ENCODE measurements around the gene TTK. TPM values are rescaled to one million over a fixed set of nuclear protein-coding genes. Genes with fewer than 3 reads are reported as not detected.

Gene TTK
- total and polyA plus RNA-seq, 4 experiments from 2014 or later, result 0.24 to 0.87 (median 0.61) TPM; not detected in 1

GRCh38 chr6:79981652-79982051, 22.8 kb upstream of the TTK start:
- no peaks in the 10 kb centered on the region for H3K36me3 Mint-ChIP-seq
- H3K27me3 Mint-ChIP-seq, result peaks cover 3 to 6% of the 10 kb centered on the region in 2 donors
- ChIA-PET CTCF (ENCODE audit: partially characterized antibody) (interaction anchor here (0.8 to 5.1 kb wide), 6 partner anchors 20 to 113 kb away, joined by 3 to 38 read pairs (median 4); partner anchors contain the start of gene TTK), POLR2A (ENCODE audit: partially characterized antibody) (interaction anchor here (0.9 to 2.7 kb wide), 5 partner anchors 11 to 52 kb away, joined by 3 to 23 read pairs (median 14); partner anchors contain the start of gene TTK)
- Histone ChIP-seq H3K4me3 (ENCODE audit: low read length in 2 of 2) (no peak overlapping the region), H3K9me3 (ENCODE audit: control insufficient read depth in 1 of 2, low read length in 2 of 2) (no peaks in the 10 kb centered on the region), H3K4me1 (ENCODE audit: insufficient read depth, low read length) (peaks cover 25% of the 10 kb centered on the region), H3K36me3 (ENCODE audit: insufficient read depth, low read length) (no peaks in the 10 kb centered on the region), H3K27ac (ENCODE audit: low read depth, low read length) (peak overlapping the region; percentile 22), H3K27me3 (ENCODE audit: insufficient read depth, low read length) (no peaks in the 10 kb centered on the region)
- peaks cover 4 to 30% (median 14%) of the 10 kb centered on the region in 4 donors for H3K4me1 Mint-ChIP-seq
- no peaks in the 10 kb centered on the region for H3K9me3 Mint-ChIP-seq
- intact Hi-C loops (cut with micrococcal nuclease), result no loop called here
- H3K27ac Mint-ChIP-seq, result peak overlapping the region in 6 of 7 donors; percentile 7 to 77 (median 59)
- DNase-seq, result peak in 3 of 5 donors; percentile 24 to 32 (median 31)
- H3K4me3 Mint-ChIP-seq, result peak overlapping the region in 6 of 8 donors; percentile 3 to 47 (median 26)

- ChIA-PET CTCF (ENCODE audit: partially characterized antibody) (interaction anchor here (0.7 to 5.1 kb wide), 4 partner anchors 19 to 41 kb away, joined by 4 to 38 read pairs (median 4); no protein-coding TSS in a partner anchor), POLR2A (ENCODE audit: partially characterized antibody) (interaction anchor here (1.7 to 2.2 kb wide), 4 partner anchors 19 to 38 kb away, joined by 7 to 13 read pairs (median 10); partner anchors contain the start of genes ELOVL4 and TTK)
- Histone ChIP-seq H3K4me1 (ENCODE audit: insufficient read depth, low read length) (peaks cover 25% of the 10 kb centered on the region), H3K27ac (ENCODE audit: low read depth, low read length) (no peak overlapping the region), H3K36me3 (ENCODE audit: insufficient read depth, low read length) (no peaks in the 10 kb centered on the region), H3K27me3 (ENCODE audit: insufficient read depth, low read length) (no peaks in the 10 kb centered on the region), H3K9me3 (ENCODE audit: control insufficient read depth in 1 of 2, low read length in 2 of 2) (no peaks in the 10 kb centered on the region), H3K4me3 (ENCODE audit: low read length in 2 of 2) (no peak overlapping the region)
- Mint-ChIP-seq H3K4me1 (peaks cover 4 to 30% (median 14%) of the 10 kb centered on the region in 4 donors), H3K36me3 (no peaks in the 10 kb centered on the region), H3K9me3 (no peaks in the 10 kb centered on the region), H3K4me3 (peak overlapping the region in 4 of 8 donors; percentile 5 to 33 (median 20)), H3K27ac (peak overlapping the region; percentile 3 to 69 (median 36)), H3K27me3 (no peaks in the 10 kb centered on the region)
- peak; percentile 28 to 50 (median 43) for DNase-seq
- intact Hi-C loops (cut with micrococcal nuclease), result loop anchor here (1.0 kb wide), 2 partner anchors 20 to 35 kb away; partner anchors contain the start of gene TTK
Measured at GRCh38 chr6:79984261-79984660, 20.2 kb upstream of the TTK start.

GRCh38 chr6:79985128-79985527, 19.3 kb upstream of the TTK start:
- H3K9me3 Mint-ChIP-seq, result no peaks in the 10 kb centered on the region
- CTCF ChIA-PET (ENCODE audit: partially characterized antibody), result interaction anchor here (0.7 to 5.1 kb wide), 4 partner anchors 20 to 42 kb away, joined by 4 to 38 read pairs (median 4); no protein-coding TSS in a partner anchor
- Histone ChIP-seq H3K27me3 (ENCODE audit: insufficient read depth, low read length) (no peaks in the 10 kb centered on the region), H3K9me3 (ENCODE audit: control insufficient read depth in 1 of 2, low read length in 2 of 2) (no peaks in the 10 kb centered on the region), H3K36me3 (ENCODE audit: insufficient read depth, low read length) (no peaks in the 10 kb centered on the region), H3K4me1 (ENCODE audit: insufficient read depth, low read length) (peaks cover 25% of the 10 kb centered on the region), H3K4me3 (ENCODE audit: low read length in 2 of 2) (no peak overlapping the region), H3K27ac (ENCODE audit: low read depth, low read length) (no peak overlapping the region)
- H3K36me3 Mint-ChIP-seq, result no peaks in the 10 kb centered on the region
- H3K27me3 Mint-ChIP-seq, result no peaks in the 10 kb centered on the region
- intact Hi-C loops (cut with micrococcal nuclease), result no loop called here
- POLR2A ChIA-PET (ENCODE audit: partially characterized antibody), result interaction anchor here (2.0 to 2.2 kb wide), 3 partner anchors 19 to 39 kb away, joined by 10 to 13 read pairs (median 10); partner anchors contain the start of genes ELOVL4 and TTK
- no peak overlapping the region for H3K4me3 Mint-ChIP-seq
- DNase-seq, result no peak
- H3K27ac Mint-ChIP-seq, result peak overlapping the region in 4 of 7 donors; percentile 20 to 81 (median 54)
- H3K4me1 Mint-ChIP-seq, result peaks cover 4 to 30% (median 14%) of the 10 kb centered on the region in 4 donors

GRCh38 chr6:79989641-79990040, 14.8 kb upstream of the TTK start:
- ChIA-PET CTCF (ENCODE audit: partially characterized antibody) (no interaction called here), POLR2A (ENCODE audit: partially characterized antibody) (no interaction called here)
- H3K27me3 ChIP-seq (ENCODE audit: insufficient read depth, low read length), result no peaks in the 10 kb centered on the region
- no peak overlapping the region for H3K4me3 Mint-ChIP-seq
- H3K36me3 Mint-ChIP-seq, result no peaks in the 10 kb centered on the region
- no peaks in the 10 kb centered on the region for H3K36me3 ChIP-seq (ENCODE audit: insufficient read depth, low read length)
- H3K9me3 ChIP-seq (ENCODE audit: control insufficient read depth in 1 of 2, low read length in 2 of 2), result no peaks in the 10 kb centered on the region
- H3K9me3 Mint-ChIP-seq, result no peaks in the 10 kb centered on the region
- H3K4me1 Mint-ChIP-seq, result peaks cover 0 to 10% (median 6%) of the 10 kb centered on the region in 4 donors
- H3K27me3 Mint-ChIP-seq, result no peaks in the 10 kb centered on the region
- H3K27ac Mint-ChIP-seq, result no peak overlapping the region
- peaks cover 2% of the 10 kb centered on the region for H3K4me1 ChIP-seq (ENCODE audit: insufficient read depth, low read length)
- H3K4me3 ChIP-seq (ENCODE audit: low read length in 2 of 2), result no peak overlapping the region
- DNase-seq, result no peak
- intact Hi-C loops (cut with micrococcal nuclease), result no loop called here
- no peak overlapping the region for H3K27ac ChIP-seq (ENCODE audit: low read depth, low read length)

- Mint-ChIP-seq H3K9me3 (no peaks in the 10 kb centered on the region), H3K27me3 (no peaks in the 10 kb centered on the region), H3K4me1 (no peaks in the 10 kb centered on the region), H3K36me3 (no peaks in the 10 kb centered on the region), H3K27ac (peak overlapping the region in 1 of 7 donors; percentile 22), H3K4me3 (no peak overlapping the region)
- intact Hi-C loops (cut with micrococcal nuclease), result no loop called here
- H3K27ac ChIP-seq (ENCODE audit: low read depth, low read length), result no peak overlapping the region
- ChIA-PET POLR2A (ENCODE audit: partially characterized antibody) (no interaction called here), CTCF (ENCODE audit: partially characterized antibody) (no interaction called here)
- no peaks in the 10 kb centered on the region for H3K9me3 ChIP-seq (ENCODE audit: control insufficient read depth in 1 of 2, low read length in 2 of 2)
- H3K4me1 ChIP-seq (ENCODE audit: insufficient read depth, low read length), result no peaks in the 10 kb centered on the region
- no peaks in the 10 kb centered on the region for H3K36me3 ChIP-seq (ENCODE audit: insufficient read depth, low read length)
- no peaks in the 10 kb centered on the region for H3K27me3 ChIP-seq (ENCODE audit: insufficient read depth, low read length)
- no peak for DNase-seq
- H3K4me3 ChIP-seq (ENCODE audit: low read length in 2 of 2), result no peak overlapping the region
Measured at GRCh38 chr6:79993012-79993910, 11.2 kb upstream of the TTK start.

- Mint-ChIP-seq H3K9me3 (peaks cover 0 to 2% (median 0%) of the 10 kb centered on the region in 8 donors), H3K4me3 (no peak overlapping the region), H3K4me1 (no peaks in the 10 kb centered on the region), H3K36me3 (no peaks in the 10 kb centered on the region), H3K27me3 (peaks cover 0 to 1% of the 10 kb centered on the region in 2 donors), H3K27ac (peak overlapping the region in 1 of 7 donors; percentile 22)
- no peaks in the 10 kb centered on the region for H3K4me1 ChIP-seq (ENCODE audit: insufficient read depth, low read length)
- H3K27ac ChIP-seq (ENCODE audit: low read depth, low read length), result no peak overlapping the region
- no peak for DNase-seq
- no peak overlapping the region for H3K4me3 ChIP-seq (ENCODE audit: low read length in 2 of 2)
- ChIA-PET CTCF (ENCODE audit: partially characterized antibody) (no interaction called here), POLR2A (ENCODE audit: partially characterized antibody) (no interaction called here)
- H3K27me3 ChIP-seq (ENCODE audit: insufficient read depth, low read length), result no peaks in the 10 kb centered on the region
- intact Hi-C loops (cut with micrococcal nuclease), result no loop called here
- H3K36me3 ChIP-seq (ENCODE audit: insufficient read depth, low read length), result no peaks in the 10 kb centered on the region
- H3K9me3 ChIP-seq (ENCODE audit: control insufficient read depth in 1 of 2, low read length in 2 of 2), result no peaks in the 10 kb centered on the region
Measured at GRCh38 chr6:79993911-79994309, 10.5 kb upstream of the TTK start.

- no peak for DNase-seq
- Histone ChIP-seq H3K9me3 (ENCODE audit: control insufficient read depth in 1 of 2, low read length in 2 of 2) (no peaks in the 10 kb centered on the region), H3K27ac (ENCODE audit: low read depth, low read length) (no peak overlapping the region), H3K36me3 (ENCODE audit: insufficient read depth, low read length) (no peaks in the 10 kb centered on the region), H3K4me3 (ENCODE audit: low read length in 2 of 2) (no peak overlapping the region), H3K4me1 (ENCODE audit: insufficient read depth, low read length) (peaks cover under 1% of the 10 kb centered on the region), H3K27me3 (ENCODE audit: insufficient read depth, low read length) (no peaks in the 10 kb centered on the region)
- H3K4me1 Mint-ChIP-seq, result peaks cover 0 to 1% (median 1%) of the 10 kb centered on the region in 4 donors
- CTCF ChIA-PET (ENCODE audit: partially characterized antibody), result no interaction called here
- H3K9me3 Mint-ChIP-seq, result peaks cover 0 to 2% (median 0%) of the 10 kb centered on the region in 8 donors
- H3K27ac Mint-ChIP-seq, result no peak overlapping the region
- H3K36me3 Mint-ChIP-seq, result no peaks in the 10 kb centered on the region
- intact Hi-C loops (cut with micrococcal nuclease), result no loop called here
- POLR2A ChIA-PET (ENCODE audit: partially characterized antibody), result no interaction called here
- H3K4me3 Mint-ChIP-seq, result no peak overlapping the region
- H3K27me3 Mint-ChIP-seq, result peaks cover 2 to 5% of the 10 kb centered on the region in 2 donors
Measured at GRCh38 chr6:79997728-79998127, 6.7 kb upstream of the TTK start.

All from CD4-positive, alpha-beta memory T cell (primary cell).